Activated T-cell treated with anti-CD3 and anti-CD28 coated beads for 24 hours (primary cell): ENCODE measurements around the gene FHAD1.
A peak's percentile ranks its signal among the peaks of the same experiment; 100 is the strongest.

Source experiments
- DNase-seq: peaks from one replicate; pipeline ENCODE4 v3.0.0-alpha.2; 2020; ENCODE audit warnings: low read depth

Gene FHAD1

DNA sequence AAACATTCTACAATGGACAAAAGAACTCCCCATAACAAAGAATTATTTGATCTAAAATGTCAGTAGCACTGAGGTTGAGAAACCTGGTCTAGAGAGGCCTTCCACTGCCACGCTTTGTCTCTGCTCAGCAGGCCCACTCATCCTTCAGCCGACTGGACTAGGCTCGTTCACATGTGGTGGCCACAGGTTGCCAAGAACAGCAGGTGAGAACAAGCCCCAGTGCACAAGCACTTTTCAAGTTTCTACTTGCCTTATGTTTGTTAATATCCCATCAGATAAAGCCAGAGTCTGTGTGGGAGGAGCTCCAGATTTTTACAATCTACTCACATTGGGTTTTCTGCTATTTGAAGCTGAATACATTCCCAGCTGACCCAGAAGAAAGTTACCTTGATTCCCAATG, 153.6 kb downstream of the FHAD1 start:
- DNase-seq = no peak

DNA sequence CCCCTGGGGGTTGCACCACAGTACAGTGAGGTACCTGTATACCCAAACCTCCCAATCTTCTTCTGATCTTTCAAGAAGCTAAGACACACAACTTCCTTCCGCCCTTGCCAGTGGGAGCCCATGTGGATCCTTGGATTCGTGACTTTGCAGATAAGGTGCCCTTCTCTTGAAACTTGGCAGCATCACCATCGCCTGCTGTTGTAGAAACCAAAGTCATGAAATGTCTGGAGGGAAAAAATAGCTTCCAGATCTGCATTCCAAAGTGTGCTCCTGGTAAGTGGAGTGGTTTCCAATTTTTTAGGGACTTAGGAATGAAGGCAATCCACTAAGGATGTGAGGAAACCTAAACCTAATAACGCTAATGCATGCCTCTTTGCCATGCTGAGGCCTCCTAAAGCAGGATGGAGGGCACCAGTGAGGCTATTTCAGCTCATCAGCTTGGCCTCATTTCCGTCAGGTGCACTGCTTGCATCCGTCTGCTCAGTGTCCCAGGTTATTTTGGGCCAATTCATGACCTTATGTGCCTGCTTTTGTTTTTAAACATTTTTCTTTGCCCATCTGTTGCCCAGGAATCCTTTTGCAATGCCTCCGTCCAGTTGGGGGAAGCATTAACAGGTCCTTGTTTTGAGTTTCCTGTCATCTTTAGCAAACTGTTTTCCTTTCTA, 154.5 kb downstream of the FHAD1 start:
- DNase-seq = no peak

DNA sequence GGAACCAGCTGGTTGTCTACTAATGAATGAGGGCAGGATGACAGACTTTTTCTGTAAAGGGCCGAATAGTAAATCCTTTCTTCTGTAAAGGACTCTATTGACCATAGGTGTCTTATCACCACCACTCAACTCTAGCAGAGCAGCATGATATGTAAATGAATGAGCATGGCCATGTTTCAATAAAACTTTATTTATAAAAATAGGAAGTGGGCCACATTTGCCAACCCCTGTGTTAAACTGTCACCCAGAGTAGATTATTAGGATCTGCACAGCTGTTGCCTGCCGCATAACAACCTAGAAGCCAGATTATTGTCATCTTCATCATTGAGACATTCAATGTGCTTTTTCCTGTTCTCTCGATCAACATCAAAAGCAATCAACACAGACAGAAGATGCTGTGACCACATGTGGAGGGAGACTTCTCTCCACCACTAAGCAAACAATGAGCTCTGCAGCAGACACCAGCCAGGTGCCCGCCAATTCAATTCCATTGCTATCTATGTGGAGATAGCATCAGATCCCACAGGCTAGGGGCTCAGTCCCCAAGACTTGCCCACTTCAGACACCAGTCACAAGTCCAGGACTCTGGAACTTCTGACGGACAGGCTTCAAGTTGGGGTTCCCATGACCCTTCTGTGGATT, 155.9 kb downstream of the FHAD1 start:
- no peak for DNase-seq

DNA sequence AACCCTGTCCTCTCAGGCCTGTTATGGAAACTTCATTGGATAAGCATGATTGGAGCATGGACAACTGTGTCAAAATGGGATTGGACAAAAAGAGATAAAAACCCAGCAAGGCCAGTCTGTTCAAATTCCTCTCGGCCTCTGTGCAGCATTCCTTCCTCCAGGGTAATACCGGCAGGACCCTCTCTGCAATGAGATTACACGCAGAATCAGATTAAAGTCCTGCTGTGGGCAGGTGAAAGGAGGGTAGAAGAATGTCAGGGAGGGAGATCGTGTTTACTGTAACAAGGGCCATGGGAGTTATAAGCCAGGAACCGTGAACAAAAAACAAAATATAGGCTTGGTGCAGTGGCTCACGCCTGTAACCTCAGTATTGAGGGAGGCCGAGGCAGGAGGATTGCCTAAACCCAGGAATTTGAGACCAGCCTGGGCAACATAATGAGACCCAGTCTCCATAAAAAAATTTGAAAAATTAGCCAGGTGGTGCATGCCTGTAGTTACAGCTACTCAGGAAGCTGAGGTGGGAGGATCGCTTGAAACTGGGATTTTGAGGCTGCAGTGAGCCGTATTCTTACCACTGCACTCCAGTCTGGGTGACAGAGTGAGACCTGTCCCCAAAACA, 157.0 kb downstream of the FHAD1 start:
- DNase-seq = no peak

DNA sequence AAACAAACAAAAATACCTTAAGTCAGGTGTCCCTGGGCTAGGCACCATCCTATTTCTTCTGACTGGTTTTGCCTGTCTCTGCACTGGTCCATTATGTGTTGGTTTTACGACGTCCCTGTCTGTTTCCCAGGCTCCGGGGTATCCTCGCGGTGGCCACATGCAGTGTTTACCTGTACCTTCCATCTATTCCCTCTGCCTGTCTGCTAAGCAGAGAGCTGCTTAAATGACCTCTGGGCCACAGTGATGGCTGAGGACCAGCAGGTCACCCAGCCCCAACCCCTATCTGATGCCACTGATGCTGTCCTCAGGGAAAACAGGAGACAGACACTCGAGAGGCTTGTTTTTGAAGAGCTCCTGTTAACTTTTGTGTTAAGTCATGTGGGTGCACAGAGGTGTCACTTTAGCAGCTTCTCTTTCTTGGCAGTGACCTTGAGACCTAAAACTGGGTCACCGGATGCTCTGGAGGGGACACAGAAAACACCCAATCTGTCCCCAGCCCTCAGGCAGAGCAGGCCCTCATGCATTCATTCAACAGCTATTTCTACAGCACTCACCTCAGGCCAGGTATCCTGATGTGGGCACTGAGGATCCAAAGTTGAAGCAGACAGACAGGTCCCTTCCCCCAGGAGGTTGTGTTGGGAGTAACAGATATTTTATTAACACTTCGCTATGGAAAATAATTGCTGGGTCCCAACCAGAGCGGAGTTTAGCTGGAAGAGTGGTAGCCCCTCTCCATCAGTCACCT, 158.3 kb downstream of the FHAD1 start:
- no peak for DNase-seq

DNA sequence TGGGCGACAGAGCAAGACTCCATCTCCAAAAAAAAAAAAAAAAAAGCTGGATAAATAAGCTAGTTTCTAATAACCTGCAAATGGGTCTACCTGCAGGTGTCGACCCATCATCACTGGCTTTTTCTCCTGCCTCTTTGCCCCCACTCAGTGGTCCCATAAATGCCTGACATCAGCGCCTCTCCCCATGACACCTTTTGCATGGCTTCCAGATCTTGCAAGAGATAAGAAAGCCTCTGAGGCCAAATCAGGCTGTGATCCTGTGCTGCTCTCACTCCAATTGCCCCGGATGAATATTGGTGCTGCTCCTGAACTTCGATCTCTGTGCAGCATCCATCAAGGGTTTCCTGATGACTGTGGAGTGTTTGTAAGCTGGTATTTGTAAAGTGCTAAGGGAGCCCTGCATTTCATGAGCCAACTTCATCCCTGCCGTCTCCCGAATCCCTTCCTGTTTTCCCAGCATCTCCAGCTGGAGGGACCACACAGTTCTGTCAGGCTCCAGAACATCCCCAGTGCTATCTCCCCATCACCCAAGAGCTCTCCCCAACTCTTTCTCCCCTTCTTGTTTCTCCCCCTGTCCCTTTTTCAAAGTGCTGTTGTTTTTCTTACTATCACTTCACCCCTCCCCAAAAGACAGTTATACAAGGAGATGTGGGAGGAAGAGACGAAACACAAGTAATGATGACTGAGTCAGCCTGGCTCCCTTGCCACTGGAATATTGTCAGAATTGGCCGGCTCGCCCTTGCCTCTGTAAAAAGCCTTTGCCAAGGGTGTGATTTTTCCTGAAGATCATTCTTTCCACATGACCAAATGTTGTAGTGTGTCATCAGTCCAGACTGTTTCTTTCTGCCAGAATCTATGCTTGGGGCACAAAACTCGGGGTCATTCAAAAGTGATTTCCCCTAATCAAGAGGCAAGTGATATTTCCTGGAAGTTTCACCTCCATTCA, 159.9 kb downstream of the FHAD1 start:
- no peak for DNase-seq

DNA sequence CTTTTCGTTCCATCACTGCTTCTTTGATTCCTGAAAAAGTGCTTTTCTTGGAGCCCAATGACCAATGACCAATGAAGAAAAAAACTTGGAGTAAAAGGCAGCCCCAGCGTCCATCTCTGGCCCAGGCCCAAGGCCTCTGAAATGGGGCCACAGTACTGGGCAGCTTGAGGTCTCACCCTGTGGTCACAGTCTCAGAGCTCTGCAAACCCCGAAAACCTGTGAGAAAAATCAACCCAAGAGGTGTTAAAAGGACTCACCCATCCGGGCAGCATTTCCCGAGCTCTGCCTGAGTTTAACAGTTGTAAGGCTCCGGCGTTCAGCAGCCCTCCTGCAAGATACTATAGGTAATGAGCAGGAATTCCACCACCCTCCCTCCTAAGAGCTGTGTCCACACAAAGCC, 160.6 kb downstream of the FHAD1 start:
- no peak for DNase-seq

DNA sequence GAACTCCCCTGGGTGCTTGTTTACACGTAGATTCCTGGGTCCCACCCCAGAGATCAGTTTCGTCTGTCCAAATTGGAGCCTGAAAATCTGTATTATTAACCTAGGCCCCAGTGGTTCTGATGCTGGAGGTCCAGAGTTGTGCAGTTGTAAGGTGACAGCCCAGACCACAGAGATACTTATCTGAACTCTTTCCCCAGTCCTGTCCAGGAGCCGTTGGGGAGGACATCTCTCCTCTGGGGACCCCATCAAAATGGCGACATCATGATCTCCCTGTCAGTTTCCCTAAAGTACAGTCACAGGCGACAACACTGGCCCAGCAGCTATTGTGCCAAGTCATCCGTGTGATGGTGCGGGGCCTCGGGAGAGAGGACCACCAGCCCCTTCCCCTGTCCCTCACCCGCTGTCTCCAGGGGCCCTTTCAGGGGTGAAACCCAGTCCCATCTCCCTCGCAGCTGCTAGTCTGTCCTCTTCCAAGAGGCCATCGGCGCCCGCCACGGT, 161.9 kb downstream of the FHAD1 start:
- DNase-seq = no peak

DNA sequence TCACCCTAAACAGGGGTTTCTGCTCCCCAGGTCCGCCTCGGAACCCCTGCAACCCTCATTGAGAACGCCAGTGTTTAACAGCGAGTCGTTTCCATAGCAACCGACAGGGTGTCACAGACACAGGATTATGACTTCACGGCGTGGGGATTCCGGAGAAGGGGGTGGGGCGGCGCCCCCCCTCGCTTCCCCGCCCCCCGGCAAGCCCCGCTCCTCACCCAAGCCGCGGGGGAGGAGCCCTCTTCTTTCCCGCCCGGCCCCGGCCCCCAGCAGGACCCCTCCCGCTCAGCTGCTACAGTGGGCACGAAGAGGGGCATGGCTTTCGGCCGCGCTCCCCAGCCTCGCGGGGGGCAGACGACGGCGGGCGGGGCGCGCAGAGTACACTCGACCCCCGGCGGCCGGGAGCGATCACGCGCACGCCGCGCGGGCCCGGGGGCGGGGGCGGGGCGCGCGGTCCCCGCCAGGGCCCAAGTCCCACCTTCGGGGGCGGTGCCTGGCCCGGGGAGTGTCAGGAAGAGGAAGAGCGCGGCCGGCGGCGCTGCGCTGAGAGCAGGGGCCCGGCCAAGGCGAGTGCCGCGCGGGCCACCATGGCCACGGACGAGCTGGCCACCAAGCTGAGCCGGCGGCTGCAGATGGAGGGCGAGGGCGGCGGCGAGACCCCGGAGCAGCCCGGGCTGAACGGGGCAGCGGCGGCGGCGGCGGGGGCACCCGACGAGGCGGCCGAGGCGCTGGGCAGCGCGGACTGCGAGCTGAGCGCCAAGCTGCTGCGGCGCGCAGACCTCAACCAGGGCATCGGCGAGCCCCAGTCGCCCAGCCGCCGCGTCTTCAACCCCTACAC, 162.6 kb downstream of the FHAD1 start, which contains the start of gene EFHD2:
TSS of gene EFHD2 (plus strand) at position 501 of the 835 bp plus-strand sequence. CDS start at position 585, 84 bp downstream.
- peak; percentile 80 for DNase-seq

DNA sequence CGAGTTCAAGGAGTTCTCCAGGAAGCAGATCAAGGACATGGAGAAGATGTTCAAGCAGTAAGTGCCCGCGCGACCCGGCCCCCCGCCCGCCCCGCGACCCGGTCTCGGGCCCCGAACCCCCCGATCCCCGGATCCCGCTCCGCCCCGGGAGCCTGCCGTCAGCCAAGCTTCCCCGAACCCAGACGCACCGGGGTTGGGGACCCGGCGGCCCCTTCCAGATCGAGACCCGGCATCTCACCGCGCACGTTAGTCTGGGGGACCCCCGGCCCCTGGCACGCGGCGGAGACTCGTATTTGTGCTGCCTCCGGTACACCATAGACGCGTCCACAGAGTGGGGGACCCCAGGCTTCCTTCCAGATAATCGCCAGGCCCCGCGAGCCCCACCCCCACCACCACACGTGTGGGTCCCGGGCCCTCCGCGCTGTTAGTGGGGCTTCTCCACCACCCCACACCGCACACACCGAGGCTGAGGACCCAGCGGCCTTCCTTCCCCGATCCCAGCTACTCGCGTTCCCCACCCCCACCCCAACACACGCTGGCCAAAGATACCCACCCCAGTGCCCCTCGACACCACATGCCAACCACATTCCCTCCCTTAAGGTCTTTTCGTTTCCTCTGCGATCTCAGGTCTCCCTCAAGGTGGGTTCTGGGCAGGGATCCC, 163.3 kb downstream of the FHAD1 start:
- DNase-seq = no peak

DNA sequence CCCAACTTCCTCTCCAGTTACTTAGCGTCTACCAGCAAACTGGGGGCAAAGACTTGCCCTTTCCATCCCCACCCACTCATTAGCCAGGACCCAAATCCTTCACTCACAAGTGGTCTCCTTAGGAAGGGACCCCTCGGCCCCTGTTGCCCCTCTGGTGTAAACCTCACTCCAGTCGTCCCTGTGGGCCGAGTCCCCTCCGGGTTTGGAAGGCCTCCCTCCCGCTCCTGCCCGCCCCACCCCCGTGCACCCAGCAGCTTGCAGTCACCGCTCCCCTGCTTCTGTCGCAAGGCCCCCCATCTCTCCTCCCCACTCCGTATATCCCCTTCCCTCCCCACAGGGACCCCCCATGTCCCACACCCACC, 163.8 kb downstream of the FHAD1 start:
- no peak for DNase-seq

DNA sequence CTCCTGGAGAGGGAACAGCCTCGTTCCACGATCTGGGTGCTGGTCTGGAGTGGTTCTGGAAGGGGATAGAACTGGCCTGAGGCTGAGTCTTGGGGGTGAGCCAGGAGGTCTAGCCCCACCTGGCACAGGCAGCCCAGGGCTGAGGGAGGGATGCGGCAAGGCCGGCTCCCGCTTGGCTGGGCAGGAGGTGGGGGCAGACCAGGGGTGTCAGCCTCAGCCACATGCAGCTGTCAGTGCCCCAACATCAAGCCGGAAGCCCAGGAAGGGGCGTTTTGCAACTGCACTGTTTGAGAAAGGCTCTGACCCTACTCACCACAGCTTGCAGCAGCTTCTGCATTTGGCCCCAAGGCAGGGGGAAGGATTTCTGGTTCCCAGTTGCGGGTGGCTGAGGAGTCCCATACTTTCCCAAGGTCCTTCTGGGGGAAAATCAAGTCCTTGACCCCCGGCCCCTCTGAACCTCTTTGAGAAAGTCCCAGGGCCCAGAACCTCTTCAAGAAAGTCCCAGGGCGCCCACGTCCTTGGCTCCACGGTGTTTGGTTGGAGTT, 164.6 kb downstream of the FHAD1 start:
- no peak for DNase-seq

DNA sequence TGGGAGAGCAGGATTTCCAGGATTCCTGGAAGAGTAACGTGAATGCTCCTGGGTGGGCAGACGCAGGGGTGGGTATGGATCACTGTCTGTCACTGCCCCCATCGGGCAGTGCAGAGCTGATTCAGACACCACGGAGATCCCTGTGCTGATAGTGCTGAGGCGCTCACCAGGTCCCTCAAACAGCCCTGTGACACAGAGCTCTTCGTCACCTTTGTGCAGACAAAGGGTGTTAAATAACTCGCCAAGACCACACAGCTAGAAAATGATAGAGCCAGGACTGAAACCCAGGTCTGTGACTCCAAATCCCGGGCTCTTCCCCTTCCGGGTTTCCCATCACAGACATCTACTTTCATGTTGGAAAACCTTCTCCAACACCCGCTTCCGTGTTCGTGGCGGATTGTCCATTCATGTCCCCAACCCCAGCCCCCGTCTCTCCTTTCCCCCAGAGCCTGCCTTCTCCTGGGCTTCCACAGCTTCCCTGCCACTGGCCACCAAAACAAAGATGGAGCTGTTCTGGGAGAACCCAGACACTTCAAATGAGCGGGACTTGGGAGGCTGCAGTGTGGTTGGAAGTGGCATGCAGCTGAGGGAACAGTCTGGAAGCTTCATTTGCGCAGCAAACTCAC, 165.3 kb downstream of the FHAD1 start:
- DNase-seq = no peak

DNA sequence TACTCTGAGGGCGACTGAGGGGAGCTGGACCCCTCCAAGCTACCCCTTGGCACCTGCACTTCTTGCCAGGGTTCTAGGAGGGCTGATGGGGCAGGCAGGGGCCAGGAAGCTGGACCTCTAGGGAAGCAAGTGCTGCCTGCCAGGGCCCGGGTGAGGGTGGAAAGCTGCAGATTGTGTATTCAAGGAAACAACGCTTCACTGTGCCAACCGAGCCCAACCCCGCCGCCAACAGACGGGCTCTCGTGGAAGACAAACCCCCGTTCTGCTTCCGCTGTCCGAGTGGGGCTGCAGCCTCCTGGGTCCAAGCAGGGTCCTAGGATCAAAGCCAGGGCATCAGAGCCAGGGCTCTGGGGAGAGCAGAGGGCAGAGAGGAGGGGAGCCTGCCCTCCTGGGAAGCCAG, 165.8 kb downstream of the FHAD1 start:
- no peak for DNase-seq

DNA sequence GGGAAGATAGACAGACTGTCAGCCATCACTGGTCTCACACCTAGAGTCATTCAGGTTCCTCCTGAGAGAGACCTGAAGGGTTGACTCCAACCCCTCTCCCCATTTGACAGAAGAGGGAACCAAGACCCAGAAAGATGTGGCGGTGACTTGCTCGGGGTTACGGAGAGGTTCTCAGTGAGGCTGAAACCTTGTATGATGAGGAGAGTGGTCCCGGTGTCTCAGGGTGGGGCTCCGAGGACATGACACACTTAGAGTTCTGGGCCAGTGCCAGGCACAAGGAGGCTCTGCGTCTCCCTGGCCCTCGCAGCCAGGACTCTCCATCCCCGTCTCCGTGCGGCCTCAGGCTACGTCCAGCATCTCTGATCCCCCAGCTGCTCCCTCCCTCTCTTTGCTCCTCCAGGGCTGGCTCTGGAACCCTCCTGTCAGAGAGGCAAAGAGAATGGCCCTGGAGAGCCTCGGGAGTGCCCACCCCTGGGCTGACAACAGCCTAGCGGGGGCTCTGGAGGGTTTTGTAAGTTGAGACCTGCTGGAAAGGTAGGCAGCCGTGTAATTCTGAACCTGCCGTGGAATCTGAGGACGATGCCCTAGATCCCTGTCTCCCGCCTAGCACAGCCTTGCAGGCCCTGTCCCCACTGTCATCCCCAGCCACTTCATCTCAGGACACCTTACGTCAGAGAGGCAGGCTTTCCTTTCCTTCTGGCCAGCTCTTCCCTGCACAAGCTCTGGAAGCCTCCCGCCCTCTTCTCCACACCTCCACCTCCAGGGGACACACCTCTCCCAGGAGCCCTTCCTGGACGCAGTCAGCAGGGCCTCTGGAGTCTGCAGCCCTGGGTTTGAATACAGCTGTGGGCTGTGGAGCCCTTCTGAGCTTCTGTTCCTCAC, 166.8 kb downstream of the FHAD1 start:
- DNase-seq = no peak

DNA sequence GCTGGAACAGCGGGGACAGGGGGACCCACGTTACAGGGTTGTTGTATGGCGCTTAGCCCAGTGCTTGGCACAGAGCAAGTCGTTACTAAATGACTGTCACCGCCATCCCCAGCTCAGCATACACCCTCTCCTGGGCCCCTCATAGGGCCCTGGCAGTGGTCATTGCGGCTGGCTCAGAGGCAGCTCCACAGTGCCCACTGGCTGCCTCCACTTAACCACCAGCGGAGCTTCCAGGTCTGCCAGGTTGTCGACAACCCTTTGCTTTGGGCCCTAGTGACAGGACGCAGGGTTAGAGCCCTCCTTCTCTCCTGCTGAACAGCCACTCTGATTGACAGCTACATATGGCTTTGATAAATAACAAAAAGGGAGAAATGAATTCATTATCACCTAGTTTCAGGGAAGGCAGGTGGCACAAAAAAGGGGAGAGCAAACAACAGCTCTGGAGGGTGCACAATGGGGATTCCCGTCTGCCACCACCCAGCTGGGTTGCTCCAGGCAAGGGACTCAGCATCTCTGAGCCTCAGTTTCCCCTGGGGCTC, 167.5 kb downstream of the FHAD1 start:
- DNase-seq = no peak

DNA sequence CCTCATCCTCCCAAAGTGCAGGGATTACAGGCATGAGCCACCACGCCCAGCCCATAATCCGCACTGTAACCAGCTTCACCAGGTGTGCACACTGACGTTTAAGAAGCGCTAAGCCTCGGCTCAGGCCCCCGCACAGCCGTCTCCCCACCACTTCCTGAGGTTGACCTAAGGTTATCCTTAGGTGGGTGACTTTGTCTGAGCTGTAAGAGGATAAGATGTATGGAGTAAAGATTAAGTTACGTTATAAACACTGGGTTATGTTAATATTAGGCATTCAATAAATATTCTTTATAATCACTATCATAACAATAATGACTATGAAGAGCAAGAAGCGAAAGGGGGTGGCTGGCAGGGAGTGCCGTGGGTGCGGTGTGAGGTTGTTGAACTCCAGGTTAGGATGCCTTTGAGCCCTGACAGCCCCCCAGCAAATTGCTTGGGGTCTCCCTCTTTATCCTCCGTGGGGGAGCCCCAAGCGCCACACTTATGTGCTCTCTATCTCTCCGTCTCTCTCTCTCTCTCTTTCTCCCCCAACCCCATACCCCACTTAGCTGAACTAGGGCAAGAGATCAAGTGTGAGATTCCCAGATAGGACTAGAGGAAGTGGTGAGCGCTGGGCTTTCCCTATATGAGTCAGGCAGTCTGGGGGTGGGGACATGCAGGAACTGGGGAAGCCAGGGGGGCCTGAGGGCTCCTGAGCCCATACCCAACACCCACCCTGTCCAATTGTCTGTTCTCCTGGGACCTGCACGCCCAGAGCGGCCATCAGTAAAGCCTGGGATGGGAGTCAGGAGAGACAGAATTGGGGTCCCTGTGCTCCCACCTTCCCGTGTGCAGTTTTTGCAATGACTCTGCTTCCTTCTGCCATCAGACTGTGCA, 170.3 kb downstream of the FHAD1 start:
- peak; percentile 54 for DNase-seq
